Epidermal melanocyte (primary cell): ENCODE measurements around the gene OGFOD1.

ENCODE experiments used
- DNase-seq: peaks from one replicate; pipeline ENCODE4 v3.0.0; 2011; ENCODE audit warnings: low spot score; ENCODE audit not compliant: insufficient read length

OGFOD1 gene

DNA sequence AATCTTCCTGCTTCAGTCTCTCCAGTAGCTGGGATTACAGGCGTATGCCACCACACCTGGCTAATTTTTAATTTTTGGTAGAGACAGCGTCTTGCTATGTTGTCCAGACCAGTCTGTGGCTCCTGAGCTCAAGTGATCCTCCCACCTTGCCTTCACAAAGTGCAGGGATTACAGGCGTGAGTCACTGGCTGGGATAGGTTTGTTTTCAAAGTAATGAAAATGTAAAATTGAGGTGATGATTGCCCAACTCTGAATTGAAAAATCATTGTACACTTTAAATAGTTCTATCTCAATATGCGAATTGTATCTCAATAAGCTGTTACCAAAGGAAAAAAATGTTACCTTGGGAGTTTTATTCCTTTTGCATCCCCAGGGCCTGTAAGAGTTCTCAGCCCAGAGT lies 24.8 kb upstream of the OGFOD1 start:
- no peak for DNase-seq

DNA sequence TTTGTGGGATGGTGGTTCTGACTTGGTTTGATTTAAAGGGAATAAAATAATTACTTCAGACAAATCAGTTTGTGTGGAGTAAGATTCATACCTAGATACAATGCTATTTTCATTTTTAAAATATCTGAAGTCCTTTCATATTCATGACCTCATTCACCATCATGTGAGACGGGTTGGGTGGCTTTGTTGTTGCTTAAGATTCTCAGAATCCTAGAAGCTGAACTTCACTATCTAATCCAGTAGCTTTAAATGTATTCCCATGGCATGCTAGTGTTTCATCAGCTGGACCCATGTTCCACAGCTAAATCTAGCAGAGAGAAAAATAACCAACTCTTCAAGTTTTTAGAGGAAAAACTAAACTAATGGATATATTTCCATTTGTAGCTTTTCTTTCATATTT lies 23.3 kb upstream of the OGFOD1 start:
- no peak for DNase-seq

DNA sequence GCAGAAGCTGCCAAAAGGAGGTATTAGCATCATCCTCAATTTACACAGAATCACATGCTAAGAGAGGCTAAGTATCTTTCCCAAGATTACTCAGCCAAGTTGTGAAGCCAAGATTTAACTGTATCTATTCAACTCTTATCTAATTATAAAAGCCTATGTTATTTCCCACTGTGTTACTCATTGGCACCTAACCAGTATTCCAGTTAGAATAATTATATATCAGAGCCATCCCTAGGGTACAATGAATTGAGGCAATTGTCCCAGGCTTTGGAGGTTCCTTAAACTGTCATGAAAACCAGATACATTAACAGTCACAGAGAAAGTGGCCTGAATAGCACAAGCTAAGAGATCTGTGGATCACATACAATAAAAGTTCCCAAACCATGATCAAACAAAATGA lies 15.1 kb upstream of the OGFOD1 start:
- DNase-seq = no peak

DNA sequence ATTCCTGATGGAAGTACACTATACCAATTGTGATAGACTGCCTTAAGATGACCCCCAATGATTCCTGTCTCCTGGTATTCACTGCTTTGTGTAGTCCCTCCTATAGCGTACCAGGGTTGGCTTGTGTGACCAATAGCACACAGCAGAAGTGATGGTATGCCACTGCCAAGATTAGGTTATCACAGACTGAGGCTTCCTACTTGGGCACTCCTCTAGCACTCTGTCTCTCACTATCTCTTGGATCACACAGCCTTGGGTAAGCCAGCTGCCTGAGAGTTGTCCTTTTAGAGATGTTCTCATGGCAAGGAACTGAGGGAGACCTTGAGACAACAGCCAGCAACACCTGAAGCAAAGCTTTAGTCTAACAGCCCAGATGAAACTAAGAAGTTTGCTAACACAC lies 13.3 kb upstream of the OGFOD1 start:
- DNase-seq = no peak

DNA sequence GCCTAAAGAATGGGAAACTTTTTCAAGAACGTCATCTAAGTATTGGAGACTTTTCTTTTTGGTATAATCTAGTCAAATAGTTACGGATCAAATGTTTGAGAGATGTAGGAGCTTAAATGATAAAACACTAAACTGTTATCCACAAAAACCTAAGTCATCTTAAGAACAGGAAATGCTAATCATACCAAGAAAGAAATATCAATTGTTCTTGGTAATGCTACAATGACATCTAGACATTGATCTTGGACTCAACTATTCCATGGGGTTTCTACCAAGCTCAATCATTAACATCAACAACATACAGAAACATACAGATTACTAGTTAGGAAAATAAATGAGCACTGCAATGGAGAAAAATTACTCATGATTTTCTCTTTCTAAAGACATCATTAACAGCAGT lies 4.1 kb upstream of the OGFOD1 start:
- no peak for DNase-seq

DNA sequence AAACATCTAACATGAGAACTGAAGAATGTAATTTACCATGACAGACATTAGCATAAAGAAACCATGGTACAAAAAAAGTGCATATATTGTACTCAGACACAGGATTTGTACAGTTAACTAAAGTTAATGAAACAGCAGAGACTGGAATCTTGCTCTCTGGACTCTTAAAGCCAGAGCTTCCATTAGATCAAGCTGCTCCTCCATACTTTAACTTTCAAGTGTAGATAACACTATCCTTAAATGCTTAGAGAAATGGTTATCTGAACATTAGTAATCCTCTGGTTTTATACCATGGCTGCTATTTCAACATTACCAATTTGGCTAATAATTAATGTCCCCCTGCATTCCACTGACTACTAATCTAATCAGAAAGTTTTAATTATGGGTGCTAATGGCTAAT lies 3.3 kb upstream of the OGFOD1 start:
- no peak for DNase-seq

DNA sequence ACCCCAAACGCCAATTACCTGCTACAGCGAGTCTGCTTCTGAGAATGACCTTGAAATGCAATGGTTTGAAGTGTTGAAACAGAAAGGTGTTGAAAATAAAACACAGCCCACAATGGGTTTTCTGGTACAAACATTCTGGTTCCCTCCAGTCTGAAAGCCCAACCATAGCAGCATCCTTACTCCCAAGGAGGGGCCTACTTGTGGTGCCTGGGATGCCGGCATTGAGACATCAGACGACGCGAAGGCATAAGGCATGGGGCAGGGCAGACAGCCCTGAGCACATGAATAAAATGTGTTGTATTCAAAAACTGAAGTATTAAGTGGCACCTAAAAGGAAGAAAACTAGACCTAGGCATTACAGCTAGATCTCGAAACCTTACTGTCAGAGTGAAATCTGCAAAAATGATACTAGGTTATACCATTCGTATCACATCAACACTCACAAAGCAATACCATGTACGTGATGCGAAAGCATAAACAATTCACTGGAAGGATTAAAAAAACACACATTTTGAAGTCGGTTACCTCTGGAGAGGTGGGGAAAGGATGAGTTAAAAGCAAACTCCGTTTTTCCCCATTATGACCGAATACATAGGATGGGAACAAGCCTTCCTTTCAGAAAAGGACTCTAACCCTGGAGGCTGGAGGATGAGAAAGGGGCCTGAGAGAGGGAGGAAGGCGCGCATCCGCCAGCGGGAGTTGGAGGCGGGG lies 924 bp upstream of the OGFOD1 start:
- DNase-seq = peak; percentile 26

DNA sequence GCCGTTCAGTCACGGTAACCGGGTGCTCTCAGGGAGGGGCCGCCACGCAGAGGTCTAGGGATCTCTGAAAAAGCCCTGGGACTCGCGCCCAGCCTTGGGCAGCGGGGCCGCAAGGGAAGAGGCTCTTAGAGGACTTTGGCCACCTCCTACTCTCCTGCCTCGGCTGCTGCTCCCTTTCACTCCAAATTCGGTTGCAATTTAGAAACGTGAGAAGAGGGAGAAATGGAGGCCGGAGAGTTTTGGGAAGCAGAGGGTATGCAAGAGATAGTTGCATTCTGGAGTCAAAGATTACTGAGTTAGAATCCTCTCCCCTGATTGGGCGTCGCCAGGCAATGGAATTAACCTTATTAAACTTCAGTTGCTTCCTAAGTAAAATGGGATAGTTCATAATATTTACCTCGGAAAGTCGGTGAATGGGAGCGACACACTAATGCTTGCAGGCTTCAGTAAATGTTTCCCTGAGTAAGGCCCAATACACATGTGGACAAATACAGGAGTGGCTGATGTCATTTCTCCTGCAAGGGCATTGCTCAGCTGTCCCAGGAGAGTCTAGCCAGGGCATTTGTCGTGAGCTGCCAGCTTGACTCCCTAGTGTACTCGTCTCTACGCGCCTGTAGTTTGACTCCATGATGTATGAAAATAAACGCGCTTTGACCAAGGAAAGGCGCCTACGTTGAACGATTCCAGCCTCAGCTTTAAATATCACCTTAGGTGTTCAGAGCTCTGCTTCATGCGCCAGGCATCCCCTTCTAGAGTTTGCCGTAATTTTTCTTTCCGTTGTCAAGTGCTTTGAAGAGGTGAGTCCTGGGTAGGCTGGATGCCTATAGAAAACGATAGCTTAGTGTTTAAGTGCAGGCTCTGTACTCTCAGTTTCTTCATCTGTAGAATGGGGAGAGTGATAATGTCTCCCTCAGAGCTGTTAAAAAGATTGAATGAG lies 667 bp downstream of the OGFOD1 start:
- DNase-seq = no peak

DNA sequence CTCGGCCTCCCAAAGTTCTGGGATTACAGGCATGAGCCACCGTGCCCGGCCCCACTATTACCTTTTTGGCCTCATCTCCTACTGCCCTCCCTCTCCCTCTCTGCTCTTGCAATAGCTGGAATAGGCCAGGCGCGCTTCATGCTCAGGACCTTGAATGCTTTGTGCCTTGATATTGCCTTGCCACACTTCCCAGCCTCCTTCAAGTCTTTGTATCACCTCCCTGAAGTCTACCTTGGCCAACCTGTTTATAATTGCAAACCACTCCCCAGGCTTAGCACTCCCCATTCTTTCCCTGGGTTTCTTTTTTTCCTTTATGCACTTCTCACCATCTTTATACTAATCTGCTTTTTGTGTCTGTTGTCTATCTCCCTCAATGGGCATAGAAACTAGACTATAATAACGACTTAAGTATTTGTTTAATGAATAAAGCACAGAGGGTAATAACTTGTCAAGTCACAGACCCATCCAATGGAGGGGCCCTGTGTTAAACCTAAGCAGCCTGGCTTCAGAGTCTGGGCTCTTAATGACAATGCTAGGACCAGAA lies 6.6 kb downstream of the OGFOD1 start:
- no peak for DNase-seq

DNA sequence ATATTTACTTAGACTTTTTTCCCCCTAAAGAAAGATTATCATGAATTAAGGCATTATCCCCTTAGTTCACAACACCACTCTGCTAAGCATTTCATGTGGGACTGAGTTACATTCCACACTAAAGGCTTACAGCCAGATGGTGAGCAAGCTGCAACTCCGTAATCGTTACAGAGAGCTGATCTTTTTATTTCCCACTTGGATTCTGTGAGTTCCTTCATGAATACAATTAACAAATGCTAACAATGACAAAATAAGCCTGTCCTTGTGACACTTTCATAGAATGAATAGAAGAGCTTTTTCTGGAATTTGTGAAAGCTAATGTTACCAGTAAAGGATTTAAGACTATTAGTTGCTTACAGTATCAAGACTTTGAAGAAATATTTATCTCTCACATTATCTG lies 8.7 kb downstream of the OGFOD1 start:
- no peak for DNase-seq

DNA sequence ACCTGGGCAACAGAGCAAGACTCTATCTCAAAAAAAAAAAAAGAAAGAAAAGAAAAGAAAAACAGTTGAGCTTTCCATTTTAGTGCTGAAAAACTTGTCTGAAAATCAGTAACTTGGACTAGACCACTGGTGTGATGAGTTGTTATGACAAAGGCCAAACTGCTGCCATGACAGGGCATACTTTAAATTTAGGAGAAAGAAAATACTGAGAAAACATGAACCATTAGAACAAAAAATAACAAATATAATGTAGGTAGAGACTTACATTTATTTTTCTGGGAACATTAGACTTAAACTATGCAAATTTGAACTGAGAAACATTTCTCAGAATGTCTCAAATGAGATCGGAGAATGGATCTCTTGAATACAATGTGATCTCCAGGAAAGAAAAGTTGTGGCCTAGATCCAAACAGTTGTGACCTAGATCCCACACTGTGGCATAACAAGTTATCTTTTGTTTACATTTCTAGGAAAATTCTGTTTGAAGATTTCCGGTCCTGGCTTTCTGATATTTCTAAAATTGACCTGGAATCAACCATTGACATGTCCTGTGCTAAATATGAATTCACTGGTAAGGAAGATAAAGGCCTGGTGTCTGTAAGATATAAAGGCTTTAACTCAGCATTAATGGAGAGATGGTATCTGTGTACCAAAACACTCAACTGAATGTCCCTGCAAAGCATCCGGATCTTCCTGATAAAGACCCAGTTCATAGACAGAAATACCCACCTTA lies 10.9 kb downstream of the OGFOD1 start:
- no peak for DNase-seq

DNA sequence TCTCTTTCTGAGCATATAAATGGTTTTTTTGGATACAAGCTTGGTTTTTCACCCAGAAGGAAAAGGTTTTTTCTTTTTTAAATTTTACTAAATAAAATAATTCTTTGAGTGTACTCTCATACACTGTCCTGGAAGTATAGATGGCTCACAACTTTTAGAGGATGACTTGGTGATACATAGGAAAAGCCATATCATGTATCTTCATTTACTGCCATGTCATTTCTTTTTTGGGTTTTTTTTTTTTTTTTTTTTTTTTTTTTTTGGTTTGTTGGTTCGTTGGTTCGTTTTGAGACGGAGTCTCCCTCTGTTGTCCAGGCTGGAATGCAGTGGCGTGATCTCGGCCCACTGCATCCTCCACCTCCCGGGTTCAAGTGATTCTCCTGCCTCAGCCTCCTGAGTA lies 11.8 kb downstream of the OGFOD1 start:
- DNase-seq = no peak

DNA sequence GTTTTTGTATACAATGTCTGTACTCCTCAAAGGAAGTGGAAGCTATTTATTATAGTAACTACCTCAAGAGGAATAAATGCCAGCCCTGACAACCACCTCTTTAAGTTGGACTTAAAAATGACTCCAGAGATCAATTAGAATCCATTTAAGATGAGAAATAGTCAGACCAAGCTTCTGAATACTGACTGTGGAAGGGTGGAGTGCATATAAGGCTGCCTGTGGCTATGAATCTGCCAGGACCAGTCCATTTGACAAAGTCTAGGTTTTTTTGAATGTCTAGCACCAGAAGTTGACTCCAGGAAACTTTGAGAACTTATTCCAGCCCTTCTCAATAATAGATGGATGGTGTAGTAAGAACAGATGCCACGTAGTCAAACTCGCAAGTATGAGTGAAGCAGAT lies 15.0 kb downstream of the OGFOD1 start:
- DNase-seq = no peak

DNA sequence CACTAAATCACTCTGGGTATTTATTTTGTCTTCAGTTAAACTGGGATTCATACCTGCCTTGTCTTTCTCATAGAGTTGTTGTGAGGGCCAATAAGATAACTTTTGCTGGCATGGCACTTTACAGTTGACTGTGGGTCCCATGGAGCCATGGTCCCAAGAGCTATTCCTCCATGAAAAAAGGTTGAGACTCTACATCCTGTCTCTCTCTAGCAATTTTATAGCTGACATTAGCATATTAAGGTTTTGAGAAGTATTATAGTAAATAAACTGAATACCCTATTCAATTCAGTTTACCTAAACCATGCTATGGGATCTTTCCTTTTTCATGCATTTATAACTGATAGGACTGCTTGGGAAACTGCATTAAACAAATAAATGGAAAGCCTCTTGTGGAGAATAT lies 17.4 kb downstream of the OGFOD1 start:
- no peak for DNase-seq

DNA sequence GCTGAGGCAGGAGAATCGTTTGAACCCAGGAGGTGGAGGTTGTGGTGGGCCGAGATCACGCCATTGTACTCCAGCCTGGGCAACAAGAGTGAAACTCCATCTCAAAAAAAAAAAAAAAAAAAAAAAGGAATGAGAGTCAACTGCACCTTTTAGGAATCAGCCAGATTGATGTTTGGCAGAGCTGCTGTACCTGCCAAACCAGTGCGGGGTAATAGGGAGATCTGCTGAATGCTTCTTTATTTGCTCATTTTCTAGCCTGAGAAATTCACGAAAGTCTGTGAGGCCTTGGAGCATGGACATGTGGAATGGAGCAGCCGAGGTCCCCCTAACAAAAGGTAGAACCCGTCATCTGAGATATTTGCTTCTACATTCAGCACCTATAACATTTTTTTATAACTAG lies 18.4 kb downstream of the OGFOD1 start:
- no peak for DNase-seq

DNA sequence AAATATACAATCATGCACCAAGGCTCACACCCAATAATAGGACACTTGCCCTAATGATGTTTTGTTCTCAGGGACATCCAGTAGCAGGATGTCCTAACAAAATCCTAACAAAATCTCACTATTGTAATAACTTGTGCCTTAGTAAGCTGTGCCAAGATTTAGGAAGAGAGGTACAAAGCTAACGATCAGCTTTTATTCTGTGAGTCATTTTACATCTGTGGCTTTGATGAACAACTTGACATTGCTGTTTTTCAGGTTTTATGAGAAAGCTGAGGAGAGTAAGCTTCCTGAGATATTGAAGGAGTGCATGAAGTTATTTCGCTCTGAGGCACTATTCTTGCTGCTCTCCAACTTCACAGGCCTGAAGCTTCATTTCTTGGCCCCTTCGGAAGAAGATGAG lies 18.9 kb downstream of the OGFOD1 start:
- DNase-seq = no peak

DNA sequence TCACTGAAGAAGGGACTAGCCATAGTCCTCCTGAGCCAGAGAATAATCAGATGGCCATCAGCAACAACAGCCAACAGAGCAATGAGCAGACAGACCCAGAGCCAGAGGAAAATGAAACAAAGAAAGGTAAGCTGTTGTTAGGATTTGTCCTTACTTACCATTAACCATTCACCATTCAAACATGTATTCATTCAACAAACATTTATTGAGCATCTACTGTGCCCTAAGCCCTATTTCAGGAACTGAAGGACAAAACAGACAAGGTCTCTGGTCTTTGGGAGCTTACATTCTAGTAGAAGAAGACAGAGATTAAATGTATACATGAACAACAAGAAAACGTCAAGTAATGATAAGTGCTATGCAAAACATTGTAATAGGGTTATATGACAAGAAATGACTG lies 19.3 kb downstream of the OGFOD1 start:
- DNase-seq = no peak

DNA sequence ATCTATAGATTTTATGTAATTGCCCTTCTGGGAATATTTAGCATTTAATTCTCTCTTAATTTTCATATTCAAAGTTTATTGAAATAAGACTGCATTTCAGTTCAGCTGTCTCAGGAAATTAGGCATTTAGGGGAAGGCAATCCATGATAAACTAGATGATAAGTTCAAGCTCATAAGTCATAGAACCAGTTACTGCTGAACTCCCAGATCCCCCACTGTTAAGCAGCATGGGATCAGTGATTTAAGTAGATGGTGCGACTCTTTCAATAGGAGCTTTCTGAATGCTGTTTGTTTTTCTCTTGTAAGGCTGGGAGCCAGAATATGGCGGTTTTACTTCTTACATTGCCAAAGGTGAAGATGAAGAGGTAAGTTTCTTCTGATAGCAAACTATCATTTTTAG lies 23.8 kb downstream of the OGFOD1 start:
- DNase-seq = no peak

DNA sequence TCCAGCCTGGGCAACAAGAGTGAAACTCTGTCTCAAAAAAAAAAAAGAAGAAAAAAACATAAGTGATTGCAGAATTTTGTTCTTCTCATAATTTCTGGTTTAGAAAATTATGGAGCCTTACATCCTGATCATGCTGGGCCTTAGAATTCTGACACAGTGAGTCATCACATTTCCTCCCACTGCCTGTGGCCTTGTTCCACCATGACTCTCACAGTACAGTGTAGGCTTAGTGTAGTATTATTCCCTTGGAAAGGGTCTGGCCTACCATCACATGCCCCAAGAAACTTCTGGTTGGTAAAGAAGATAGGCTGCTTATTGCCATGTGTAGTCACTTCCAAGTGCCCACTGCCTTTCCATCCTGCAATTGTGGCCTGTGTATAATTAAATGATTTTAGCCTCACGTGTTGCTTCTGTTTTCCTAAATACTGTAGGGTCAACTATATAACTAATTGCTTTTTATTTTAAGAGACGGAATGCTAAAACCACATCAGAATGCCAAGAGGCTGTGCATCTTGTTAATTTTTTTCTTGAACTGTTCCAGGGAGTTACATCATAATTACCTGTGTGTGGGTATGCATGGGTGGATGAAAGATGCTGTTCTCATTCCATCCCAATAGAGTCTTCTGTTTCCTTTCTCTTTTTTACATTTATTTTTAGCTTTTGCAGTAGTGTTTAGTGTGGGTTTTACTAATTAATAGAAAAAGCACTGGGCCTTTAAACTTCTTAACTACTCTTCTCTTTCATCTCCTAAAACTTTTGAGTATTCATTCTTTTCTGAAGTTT lies 25.9 kb downstream of the OGFOD1 start:
- peak; percentile 25 for DNase-seq

DNA sequence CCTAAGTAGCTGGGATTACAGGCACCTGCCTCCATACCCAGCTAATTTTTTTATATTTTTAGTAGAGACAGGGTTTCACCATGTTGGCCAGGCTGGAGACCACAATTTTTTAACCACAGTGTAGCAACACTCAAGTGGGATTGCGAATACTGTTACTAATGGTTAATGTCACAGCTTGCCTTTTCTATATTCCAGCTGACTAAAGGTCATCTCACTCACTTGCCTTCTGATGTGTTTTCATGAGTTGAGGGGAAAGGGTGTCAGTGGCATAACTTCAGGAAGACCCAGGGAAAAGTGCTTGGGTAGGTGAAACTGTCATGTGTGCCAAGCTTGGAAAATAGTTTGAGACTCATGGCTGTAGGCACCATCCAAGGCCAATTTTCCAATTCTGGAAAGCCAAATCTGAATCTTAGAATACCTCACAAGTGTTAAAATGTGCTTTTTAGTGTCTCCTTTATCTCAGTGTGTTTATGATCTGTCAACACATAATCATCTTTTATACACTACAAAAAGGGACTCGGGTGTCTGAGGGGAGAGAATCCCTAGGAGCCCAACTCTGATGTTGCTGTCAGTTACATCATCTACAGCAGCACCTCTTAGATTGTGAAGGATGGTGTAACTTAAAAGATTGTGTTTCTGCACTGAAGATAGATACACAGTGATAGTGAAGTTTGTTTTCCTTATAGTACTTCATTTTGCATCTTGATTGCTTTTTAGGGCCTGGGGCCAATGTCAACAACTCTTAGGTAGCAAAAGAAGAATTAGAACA lies 27.1 kb downstream of the OGFOD1 start:
- DNase-seq = no peak
